Ishikawa (cell line): Measurements from ENCODE around the gene LRRC28.

Source experiments
- CEBPB ChIP-seq: IDR thresholded peaks from 2 replicates; pipeline ENCODE4 v1.6.1; 2012
- CREB1 ChIP-seq: IDR thresholded peaks from 2 replicates; pipeline ENCODE4 v1.6.1; 2012; ENCODE audit warnings: low read depth
- EGR1 ChIP-seq: IDR thresholded peaks from 2 replicates; pipeline ENCODE4 v1.6.1; 2012
- EP300 ChIP-seq: IDR thresholded peaks from 2 replicates; pipeline ENCODE4 v1.6.1; 2012; ENCODE audit warnings: borderline replicate concordance
- FOXM1 ChIP-seq: IDR thresholded peaks from 2 replicates; pipeline ENCODE4 v1.6.1; 2012; ENCODE audit warnings: low read depth, borderline replicate concordance
- MAX ChIP-seq: IDR thresholded peaks from 2 replicates; pipeline ENCODE4 v1.6.1; 2012
- NFIC ChIP-seq: IDR thresholded peaks from 2 replicates; pipeline ENCODE4 v1.6.1; 2012
- RAD21 ChIP-seq: IDR thresholded peaks from 2 replicates; pipeline ENCODE4 v1.6.1; 2012; ENCODE audit warnings: low read depth
- TAF1 ChIP-seq: IDR thresholded peaks from 2 replicates; pipeline ENCODE4 v1.6.1; 2012; ENCODE audit warnings: low read depth, mild to moderate bottlenecking
- USF1 ChIP-seq: IDR thresholded peaks from 2 replicates; pipeline ENCODE4 v1.6.1; 2012
- YY1 ChIP-seq: IDR thresholded peaks from 2 replicates; pipeline ENCODE4 v1.6.1; 2012; ENCODE audit warnings: low read depth
- ZBTB7A ChIP-seq: IDR thresholded peaks from 2 replicates; pipeline ENCODE4 v1.6.1; 2012; ENCODE audit warnings: low read depth
- TF ChIP-seq, protein P1 (sequence below): IDR thresholded peaks from 2 replicates; pipeline ENCODE4 v1.6.1; 2012; ENCODE audit warnings: low read depth, mild to moderate bottlenecking

- TF ChIP-seq RAD21, result no peak
- no peak for TF ChIP-seq TAF1
- no peak for TF ChIP-seq NFIC
- no peak for TF ChIP-seq YY1
- TF ChIP-seq, protein P1, sequence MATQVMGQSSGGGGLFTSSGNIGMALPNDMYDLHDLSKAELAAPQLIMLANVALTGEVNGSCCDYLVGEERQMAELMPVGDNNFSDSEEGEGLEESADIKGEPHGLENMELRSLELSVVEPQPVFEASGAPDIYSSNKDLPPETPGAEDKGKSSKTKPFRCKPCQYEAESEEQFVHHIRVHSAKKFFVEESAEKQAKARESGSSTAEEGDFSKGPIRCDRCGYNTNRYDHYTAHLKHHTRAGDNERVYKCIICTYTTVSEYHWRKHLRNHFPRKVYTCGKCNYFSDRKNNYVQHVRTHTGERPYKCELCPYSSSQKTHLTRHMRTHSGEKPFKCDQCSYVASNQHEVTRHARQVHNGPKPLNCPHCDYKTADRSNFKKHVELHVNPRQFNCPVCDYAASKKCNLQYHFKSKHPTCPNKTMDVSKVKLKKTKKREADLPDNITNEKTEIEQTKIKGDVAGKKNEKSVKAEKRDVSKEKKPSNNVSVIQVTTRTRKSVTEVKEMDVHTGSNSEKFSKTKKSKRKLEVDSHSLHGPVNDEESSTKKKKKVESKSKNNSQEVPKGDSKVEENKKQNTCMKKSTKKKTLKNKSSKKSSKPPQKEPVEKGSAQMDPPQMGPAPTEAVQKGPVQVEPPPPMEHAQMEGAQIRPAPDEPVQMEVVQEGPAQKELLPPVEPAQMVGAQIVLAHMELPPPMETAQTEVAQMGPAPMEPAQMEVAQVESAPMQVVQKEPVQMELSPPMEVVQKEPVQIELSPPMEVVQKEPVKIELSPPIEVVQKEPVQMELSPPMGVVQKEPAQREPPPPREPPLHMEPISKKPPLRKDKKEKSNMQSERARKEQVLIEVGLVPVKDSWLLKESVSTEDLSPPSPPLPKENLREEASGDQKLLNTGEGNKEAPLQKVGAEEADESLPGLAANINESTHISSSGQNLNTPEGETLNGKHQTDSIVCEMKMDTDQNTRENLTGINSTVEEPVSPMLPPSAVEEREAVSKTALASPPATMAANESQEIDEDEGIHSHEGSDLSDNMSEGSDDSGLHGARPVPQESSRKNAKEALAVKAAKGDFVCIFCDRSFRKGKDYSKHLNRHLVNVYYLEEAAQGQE, result no peak
- TF ChIP-seq CEBPB, result no peak
- TF ChIP-seq EP300, result no peak
- no peak for TF ChIP-seq EGR1
- no peak for TF ChIP-seq ZBTB7A
- no peak for TF ChIP-seq MAX
- no peak for TF ChIP-seq USF1
- no peak for TF ChIP-seq CREB1
- TF ChIP-seq FOXM1, result no peak
Measured at GRCh38 chr15:99385865-99386264, 134.6 kb downstream of the LRRC28 start.
